ENCODE data around the gene RELL2.
A peak's percentile ranks its signal among the peaks of the same experiment; 100 is the strongest.

Gene RELL2

GRCh38 chr5:141681295-141681694, 44.5 kb downstream of the RELL2 start:
- no peak for DNase-seq

- peak; percentile 52 for DNase-seq
Observed at GRCh38 chr5:141681695-141682641, 45.2 kb downstream of the RELL2 start, which contains the start of gene ARAP3. TSS of gene ARAP3 (minus strand) at chr5:141682230. CDS start at chr5:141680486, 1,744 bp downstream.

- DNase-seq, result no peak
Observed at GRCh38 chr5:141683596-141684141, 46.9 kb downstream of the RELL2 start.

- DNase-seq, result no peak
Observed at GRCh38 chr5:141685591-141685990, 48.8 kb downstream of the RELL2 start.

GRCh38 chr5:141686648-141687416, 50.0 kb downstream of the RELL2 start:
- no peak for DNase-seq
